ENCODE measurements around the gene PHETA1. TPM values are rescaled to one million over a fixed set of nuclear protein-coding genes. Genes with fewer than 3 reads are reported as not detected.

Gene PHETA1
- total and polyA plus RNA-seq, 2 of the 13 experiments (the other 11 are each of a cell fraction or from before 2014, with no cell fraction given) = 11.3 to 20.8 TPM

DNA sequence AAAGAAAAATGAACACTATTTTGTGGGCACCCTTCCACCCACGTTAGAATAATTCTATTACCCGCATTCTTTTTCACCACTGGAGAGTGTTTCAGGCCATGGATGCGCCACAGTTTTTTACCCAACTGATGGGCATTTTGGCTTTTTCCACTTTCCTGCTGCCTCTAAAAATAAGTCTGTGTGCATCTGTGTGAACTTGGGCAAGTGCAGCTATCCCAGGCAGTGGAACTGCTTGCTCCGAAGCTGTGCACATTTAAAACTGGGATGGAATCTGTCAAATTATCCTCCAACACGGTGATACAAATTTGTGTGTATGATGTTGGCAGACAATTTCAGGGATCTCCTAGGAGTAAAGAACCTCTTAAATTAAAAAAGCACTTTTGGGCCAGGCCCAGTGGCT lies 31.5 kb downstream of the PHETA1 start:
- no peak overlapping the region for H3K4me3 ChIP-seq (replicated peaks in 1 of 3; ENCODE audit: insufficient read depth in 1 of 3, low read depth in 2 of 3, low read length in 3 of 3)
- H3K36me3 ChIP-seq (replicated peaks in 1 of 2; ENCODE audit: control insufficient read depth in 1 of 2, insufficient read depth in 2 of 2, low read length in 2 of 2) = no peaks in the 10 kb centered on the region
- no peak for DNase-seq (ENCODE audit: low spot score)
- in situ Hi-C loops (cut with HindIII; ENCODE audit: extremely low pct_ligation_motif_present, low pct_unique_long_range_greater_than_20kb) (no loop called here), intact Hi-C loops (cut with micrococcal nuclease; ENCODE audit: unreplicated experiment) (no loop called here)
- no peaks in the 10 kb centered on the region for H3K4me1 ChIP-seq (ENCODE audit: insufficient read depth, low read length)
- H3K9me3 ChIP-seq (ENCODE audit: low read length) = no peaks in the 10 kb centered on the region
- POLR2A ChIA-PET = no interaction called here
- 60% methylated on average over 5 of the region's 5 CpGs for WGBS (ENCODE audit: low lambda C conversion rate)
- H3K27ac ChIP-seq (ENCODE audit: extremely low read length, insufficient read depth, low read length) = no peak overlapping the region
- peaks cover 1 to 14% of the 10 kb centered on the region in 2 experiments; a peak in 2 of 5 replicates for H3K27me3 ChIP-seq (ENCODE audit: control insufficient read depth in 1 of 2, insufficient read depth in 2 of 2, low read length in 2 of 2)
- no peaks in the 10 kb centered on the region for H3K79me2 ChIP-seq (ENCODE audit: insufficient read depth, low read length)
- no peak overlapping the region for H3K9ac ChIP-seq (ENCODE audit: insufficient read depth, low read depth, low read length)
- no peak for ATAC-seq
- BruUV-seq (replicated peaks) = no TSS peak
- CTCF ChIA-PET (ENCODE audit: low intra/inter-chr PET ratio, low total read pairs) = no interaction called here
- no peak overlapping the region for H3K4me2 ChIP-seq (ENCODE audit: low read depth, low read length)
- FAIRE-seq = no peak
- TF ChIP-seq, protein P1, sequence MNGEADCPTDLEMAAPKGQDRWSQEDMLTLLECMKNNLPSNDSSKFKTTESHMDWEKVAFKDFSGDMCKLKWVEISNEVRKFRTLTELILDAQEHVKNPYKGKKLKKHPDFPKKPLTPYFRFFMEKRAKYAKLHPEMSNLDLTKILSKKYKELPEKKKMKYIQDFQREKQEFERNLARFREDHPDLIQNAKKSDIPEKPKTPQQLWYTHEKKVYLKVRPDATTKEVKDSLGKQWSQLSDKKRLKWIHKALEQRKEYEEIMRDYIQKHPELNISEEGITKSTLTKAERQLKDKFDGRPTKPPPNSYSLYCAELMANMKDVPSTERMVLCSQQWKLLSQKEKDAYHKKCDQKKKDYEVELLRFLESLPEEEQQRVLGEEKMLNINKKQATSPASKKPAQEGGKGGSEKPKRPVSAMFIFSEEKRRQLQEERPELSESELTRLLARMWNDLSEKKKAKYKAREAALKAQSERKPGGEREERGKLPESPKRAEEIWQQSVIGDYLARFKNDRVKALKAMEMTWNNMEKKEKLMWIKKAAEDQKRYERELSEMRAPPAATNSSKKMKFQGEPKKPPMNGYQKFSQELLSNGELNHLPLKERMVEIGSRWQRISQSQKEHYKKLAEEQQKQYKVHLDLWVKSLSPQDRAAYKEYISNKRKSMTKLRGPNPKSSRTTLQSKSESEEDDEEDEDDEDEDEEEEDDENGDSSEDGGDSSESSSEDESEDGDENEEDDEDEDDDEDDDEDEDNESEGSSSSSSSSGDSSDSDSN (CRISPR knock-in tag; IDR thresholded peaks at IDR 0.05) = no peak
- TF ChIP-seq, protein P2, sequence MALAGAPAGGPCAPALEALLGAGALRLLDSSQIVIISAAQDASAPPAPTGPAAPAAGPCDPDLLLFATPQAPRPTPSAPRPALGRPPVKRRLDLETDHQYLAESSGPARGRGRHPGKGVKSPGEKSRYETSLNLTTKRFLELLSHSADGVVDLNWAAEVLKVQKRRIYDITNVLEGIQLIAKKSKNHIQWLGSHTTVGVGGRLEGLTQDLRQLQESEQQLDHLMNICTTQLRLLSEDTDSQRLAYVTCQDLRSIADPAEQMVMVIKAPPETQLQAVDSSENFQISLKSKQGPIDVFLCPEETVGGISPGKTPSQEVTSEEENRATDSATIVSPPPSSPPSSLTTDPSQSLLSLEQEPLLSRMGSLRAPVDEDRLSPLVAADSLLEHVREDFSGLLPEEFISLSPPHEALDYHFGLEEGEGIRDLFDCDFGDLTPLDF (CRISPR knock-in tag; IDR thresholded peaks at IDR 0.05) = no peak
- no peak for TF ChIP-seq TCF7L2 (IDR thresholded peaks at IDR 0.05; ENCODE audit: low read depth, low read length)
- no peak for TF ChIP-seq CENPX (CRISPR knock-in tag; IDR thresholded peaks at IDR 0.05)
- no peak for TF ChIP-seq HNRNPLL (IDR thresholded peaks at IDR 0.05; ENCODE audit: low read depth, low read length, poor library complexity, severe bottlenecking)
- no peak for TF ChIP-seq THAP9 (CRISPR knock-in tag; IDR thresholded peaks at IDR 0.05; ENCODE audit: borderline replicate concordance)
- no peak for TF ChIP-seq ZNF331 (CRISPR knock-in tag; IDR thresholded peaks at IDR 0.05)
- TF ChIP-seq, protein P3, sequence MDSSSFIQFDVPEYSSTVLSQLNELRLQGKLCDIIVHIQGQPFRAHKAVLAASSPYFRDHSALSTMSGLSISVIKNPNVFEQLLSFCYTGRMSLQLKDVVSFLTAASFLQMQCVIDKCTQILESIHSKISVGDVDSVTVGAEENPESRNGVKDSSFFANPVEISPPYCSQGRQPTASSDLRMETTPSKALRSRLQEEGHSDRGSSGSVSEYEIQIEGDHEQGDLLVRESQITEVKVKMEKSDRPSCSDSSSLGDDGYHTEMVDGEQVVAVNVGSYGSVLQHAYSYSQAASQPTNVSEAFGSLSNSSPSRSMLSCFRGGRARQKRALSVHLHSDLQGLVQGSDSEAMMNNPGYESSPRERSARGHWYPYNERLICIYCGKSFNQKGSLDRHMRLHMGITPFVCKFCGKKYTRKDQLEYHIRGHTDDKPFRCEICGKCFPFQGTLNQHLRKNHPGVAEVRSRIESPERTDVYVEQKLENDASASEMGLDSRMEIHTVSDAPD (CRISPR knock-in tag; IDR thresholded peaks at IDR 0.05) = no peak
- no peak for TF ChIP-seq ZNF704 (CRISPR knock-in tag; IDR thresholded peaks at IDR 0.05; ENCODE audit: borderline replicate concordance)
- TF ChIP-seq ARID3A (IDR thresholded peaks at IDR 0.05; ENCODE audit: low read depth, low read length) = no peak
- no peak for TF ChIP-seq SIN3A (IDR thresholded peaks at IDR 0.05; ENCODE audit: borderline replicate concordance, low read depth, low read length)
- no peak for TF ChIP-seq KDM5A (IDR thresholded peaks at IDR 0.05; ENCODE audit: borderline replicate concordance, low read length)
- no peak for TF ChIP-seq NFYC (CRISPR knock-in tag; IDR thresholded peaks at IDR 0.05)
- TF ChIP-seq PAF1 (CRISPR knock-in tag; IDR thresholded peaks at IDR 0.05) = no peak
- H4K20me1 ChIP-seq (ENCODE audit: insufficient read depth, low read length) = no peaks in the 10 kb centered on the region
- no peak overlapping the region for H2AFZ ChIP-seq (ENCODE audit: low read length)
